Measurements from ENCODE around the gene PPM1J.
"Not testable (repeated sequence)": the region's sequence is repeated elsewhere in the genome, so short reads cannot be mapped to it uniquely, and the experiment has no call there.

PPM1J gene

DNA sequence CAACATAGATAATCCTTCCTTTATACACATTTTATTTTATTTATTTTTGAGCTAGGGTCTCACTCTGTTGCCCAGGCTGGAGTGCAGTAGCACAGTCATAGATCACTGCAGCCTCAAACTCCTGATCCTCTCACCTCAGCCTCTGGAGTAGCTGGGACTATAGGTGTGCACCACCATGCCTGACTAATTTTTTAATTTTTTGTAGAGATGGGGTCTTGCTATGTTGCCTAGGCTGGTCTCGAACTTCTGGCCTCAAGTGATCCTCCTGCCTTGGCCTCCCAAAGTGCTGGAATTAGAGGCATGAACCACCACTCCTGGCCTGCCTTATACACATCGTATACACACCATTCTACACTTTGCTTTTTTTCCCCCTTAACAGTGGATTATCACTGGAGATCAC lies 6.2 kb upstream of the PPM1J start:
- DNase-seq = not testable (repeated sequence)

DNA sequence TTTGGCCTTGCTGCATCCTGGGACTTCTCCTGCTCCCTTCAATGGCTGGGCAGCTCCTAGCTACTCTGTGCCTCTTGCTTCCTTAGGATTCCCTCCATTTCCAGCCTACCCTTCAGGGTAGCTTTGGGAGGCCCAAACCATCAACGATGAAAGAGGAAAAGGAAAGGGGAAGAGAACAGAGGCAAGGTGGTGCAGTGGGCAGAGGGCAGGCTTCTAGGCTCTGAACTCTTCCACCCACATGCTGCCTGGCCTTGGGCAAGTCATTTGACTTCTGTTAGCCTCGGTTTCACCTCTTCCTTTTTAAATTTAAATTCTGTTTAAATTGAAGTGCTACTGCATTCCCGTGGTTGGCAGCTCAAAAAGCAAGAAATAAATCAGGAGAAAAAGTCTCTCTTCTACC lies 5.7 kb upstream of the PPM1J start:
- DNase-seq = no peak

- DNase-seq = no peak
These were observed 4.6 kb upstream of the PPM1J start for GRCh38 chr1:112719706-112720105.

DNA sequence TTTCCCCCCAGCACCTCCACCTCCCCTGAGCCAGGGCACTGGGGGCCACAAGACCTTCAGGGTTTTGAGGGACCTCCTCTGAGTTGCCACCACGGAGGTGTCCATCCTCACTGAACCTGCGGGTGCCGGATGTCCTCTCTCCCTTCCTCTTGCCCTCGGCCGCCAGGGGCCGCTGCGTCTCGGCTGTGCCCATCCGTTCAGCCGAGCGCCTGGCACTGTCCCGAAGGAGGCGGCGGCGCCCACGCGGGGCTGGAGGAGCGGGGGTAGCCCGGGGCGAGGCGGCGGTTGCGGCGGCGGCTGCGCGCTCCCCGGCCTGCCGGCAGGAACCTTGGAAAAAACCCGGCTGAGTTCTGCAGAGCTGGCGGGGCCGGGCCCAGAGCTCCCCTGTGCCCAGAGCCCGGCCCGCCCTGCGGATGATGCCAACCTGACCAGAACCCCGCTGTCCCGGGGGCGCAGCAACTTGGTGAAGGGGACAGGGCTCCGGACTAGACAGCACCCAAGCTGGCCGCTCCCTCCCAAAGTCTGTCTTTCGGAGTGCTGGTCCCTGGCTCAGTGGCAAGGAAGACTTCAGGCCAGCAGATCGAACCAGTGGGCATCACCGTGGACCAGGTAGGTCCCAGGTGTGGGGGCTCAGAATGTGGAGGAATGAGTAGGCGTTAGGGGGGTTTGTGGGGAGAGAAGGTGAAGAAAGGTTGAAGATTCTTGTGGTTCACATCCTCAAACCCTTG lies 3.7 kb upstream of the PPM1J start:
- DNase-seq = peak; percentile 40

DNA sequence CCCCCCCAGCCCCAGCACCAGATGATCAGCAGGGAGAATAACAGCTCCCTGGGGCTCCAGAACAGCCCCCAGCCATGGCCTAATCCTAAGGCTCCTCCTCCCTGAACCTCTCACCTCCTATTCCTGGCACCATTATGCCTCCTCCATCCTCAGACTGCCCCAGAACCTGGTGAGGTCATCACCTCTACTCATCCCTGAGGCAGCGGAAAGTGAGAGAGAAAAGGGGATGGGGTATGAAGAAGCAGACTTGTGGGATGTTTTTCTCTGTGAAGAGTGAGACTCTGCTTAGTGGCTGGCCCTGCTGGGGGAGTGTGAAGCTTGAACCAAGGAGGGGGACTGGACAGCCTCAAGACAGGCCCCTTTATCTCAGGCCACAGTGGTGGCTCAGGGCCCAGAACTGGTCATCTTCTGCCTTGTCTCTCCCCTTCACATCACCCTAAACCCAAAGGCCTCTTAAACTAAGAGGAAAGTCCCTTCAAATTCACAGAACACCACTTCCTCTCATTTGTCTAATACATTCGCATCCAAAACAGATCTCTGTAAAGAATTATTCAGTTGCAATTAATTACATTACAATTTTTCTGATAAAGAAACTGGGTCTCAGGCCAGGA lies 2.2 kb upstream of the PPM1J start:
- no peak for DNase-seq

DNA sequence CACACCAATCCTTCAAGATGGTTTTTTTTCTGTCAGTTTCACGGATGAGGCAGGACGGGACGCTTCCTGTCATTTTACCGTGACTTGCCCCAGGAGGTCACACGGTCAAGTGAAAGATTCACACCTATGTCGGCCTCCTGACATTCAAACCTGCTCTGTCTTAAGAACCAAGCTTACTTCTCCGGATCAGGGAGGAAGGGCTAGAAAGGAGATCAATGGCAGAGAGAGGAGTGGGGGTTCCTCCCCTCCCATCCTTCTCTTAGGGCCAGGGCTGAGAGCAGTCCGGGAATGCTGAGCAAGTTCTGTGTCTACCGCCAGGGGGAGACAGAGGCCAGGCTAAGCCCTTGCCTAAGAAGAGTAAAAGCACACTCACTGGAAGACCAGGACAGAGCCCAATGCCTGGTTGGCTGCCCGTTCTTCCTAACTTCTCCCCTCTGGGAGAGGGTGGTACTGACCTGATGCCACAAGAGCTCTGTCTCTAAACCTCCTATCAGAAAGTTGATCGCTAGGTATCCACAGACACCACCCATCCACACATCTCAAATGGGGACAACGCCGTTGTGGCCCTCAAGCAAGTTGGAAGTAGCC lies 1.1 kb upstream of the PPM1J start:
- peak; percentile 85 for DNase-seq

GRCh38 chr1:112714313-112715263 lies 544 bp downstream of the PPM1J start:
- no peak for DNase-seq

DNA sequence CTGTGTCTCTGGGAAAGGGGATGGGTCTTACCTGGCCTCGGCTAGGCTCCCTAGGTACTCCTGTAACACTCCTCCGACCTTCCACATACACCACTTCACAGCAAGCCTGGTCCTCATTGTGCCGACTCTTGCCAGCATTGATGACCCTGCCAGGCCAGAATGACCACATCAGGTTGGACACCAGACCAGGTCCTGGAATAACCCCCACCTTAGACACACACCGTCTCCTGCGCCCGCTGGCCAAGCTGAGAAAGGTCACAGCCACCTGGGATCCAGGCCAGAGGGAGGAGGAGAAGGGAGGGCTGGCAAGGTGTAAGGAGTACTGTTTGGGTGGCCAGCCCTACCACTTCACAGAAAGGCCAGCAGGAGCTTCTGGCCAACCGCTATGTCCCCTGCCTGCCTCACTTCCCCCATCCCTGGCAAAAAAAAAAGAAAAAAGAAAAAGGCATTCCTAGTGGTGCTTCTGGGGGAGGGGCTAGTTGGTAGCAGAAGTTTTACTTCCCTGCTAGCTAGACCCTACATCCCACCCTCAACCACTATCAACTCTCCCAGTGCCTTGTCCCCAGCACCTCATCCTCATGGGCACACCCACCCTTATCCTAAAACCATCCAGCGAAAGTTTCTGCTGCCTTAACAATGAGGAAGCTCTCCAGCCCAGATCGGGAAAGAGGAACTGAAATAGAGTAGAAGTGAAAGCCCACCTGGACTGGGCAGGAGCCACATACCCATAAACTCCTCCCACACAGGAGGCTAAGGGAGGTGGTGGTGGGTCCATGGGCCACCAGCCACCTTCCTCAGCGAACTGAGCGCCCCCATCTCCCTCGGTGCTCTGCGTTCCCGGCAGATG lies 1.4 kb downstream of the PPM1J start:
- DNase-seq = no peak

DNA sequence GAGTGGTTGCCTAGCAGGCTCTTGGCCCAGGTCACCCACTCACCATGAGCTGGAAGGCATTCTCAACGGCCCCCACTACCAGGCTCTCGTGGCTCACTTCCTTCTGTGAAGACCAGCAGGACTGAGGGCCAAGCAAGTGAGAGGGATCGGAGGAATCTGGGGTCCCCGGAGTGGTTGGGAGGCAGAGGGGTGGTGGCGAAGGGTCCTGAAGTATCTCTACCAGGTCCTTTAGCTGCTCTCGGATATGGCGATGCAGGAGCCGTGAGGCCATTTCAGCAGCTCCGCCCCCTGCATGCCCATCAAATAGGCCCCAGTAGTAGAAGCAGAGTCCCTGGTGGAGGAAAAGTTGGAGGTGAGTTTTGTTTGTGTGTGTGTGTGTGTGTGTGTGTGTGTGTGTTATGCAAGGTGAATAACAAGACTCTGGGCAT lies 2.4 kb downstream of the PPM1J start:
- no peak for DNase-seq

- no peak for DNase-seq
These were observed 2.9 kb downstream of the PPM1J start for GRCh38 chr1:112712191-112712590.

DNA sequence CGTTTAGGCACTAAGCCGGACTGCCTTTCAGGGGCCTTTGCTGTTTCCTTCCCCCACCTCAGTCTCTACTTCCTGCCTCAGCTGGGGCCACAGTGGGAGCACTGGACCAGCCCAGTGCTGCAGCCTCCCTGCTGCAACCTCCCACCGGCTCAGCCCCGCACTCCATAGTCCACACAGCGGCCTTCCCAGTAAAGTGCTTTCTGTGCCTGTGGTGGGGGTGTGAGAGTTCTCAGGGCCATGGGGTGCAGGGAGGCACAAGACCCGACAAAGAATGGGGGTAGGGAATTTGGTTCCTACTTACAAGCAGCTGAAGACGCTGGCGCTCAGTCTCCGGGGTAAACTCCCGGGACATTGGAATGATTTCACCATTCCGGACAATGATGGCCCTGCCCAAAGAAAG lies 3.5 kb downstream of the PPM1J start:
- no peak for DNase-seq

DNA sequence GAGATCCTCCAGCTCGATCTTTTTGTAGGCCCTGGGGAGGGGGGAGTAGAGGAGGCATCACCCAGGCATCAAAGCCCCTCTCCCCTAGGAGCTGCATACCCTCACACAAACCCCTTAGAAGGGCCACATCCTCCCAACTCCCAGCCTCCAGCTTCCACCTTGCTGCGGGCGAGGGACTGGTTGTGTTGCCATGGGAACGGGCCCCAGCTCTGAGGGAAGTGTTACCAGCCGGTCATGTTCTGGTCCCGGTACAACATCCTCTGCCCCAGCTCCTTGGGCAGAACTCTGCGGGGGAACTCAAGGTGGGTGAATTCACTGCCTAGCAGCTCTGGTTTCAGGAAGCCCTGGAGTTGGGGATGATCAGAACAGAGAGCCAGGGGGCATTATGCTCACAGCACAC lies 4.1 kb downstream of the PPM1J start:
- no peak for DNase-seq

DNA sequence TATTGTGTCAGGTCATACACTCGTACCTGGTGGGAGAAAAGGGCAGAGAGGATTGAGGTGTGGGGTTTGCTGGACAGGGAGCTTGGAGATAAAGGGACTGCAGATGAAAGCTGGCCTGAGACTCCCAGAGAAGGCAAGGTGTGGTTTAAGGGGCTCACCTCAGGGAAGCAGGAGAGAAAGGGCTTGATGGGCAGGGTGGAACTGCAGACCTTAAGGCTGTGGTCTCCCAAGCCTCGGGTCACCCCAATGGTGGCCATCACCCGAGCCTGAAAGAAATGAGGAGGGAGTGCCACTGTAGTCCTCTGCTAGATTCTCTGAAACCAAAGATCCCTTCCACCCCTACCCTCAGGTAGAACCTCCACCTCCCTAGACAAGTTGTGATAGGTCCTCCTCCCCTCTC lies 4.5 kb downstream of the PPM1J start:
- DNase-seq = no peak

- no peak for DNase-seq
These were observed 5.0 kb downstream of the PPM1J start for GRCh38 chr1:112710159-112710558.

DNA sequence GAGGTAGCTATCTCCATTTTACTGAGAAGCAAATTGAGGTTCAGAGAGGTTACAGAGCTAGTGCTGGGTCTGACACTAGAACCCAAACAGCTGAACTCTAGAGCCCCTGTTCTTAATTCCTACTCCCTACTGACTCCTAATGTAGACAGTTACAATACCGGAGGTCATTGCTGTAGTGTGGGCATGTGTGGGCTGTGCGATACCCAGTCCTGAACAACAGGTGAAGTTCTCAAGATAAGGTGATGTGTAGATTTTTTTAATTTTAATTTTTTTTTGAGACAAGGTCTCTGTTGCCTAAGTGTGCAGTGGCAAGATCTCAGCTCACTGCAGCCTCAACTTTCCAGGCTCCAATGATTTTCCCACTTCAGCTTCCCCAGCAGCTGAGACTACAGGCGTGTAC lies 6.6 kb downstream of the PPM1J start:
- no peak for DNase-seq

DNA sequence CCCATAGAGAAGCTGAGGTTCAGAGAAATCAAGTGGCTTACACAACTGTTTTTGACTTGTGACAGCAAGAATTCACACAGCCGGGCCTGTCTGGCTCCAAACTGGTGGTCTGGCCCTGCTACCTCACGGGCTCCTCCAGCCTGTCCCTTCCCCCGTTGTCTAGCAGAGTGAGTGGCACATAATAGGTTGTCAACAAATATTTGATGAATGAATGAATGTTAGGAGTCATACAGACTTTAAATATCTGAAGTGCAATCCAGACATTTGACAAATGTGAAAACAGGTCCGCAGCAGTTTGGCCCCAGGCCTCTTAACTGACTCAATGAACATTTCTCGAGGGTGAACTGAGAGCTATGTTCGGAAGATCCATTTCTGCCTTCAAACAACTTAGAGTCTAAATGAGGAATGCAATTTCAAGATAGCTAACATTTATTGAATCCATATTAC lies 7.1 kb downstream of the PPM1J start:
- no peak for DNase-seq

GRCh38 chr1:112707221-112708001 lies 7.7 kb downstream of the PPM1J start:
- peak; percentile 52 for DNase-seq

DNA sequence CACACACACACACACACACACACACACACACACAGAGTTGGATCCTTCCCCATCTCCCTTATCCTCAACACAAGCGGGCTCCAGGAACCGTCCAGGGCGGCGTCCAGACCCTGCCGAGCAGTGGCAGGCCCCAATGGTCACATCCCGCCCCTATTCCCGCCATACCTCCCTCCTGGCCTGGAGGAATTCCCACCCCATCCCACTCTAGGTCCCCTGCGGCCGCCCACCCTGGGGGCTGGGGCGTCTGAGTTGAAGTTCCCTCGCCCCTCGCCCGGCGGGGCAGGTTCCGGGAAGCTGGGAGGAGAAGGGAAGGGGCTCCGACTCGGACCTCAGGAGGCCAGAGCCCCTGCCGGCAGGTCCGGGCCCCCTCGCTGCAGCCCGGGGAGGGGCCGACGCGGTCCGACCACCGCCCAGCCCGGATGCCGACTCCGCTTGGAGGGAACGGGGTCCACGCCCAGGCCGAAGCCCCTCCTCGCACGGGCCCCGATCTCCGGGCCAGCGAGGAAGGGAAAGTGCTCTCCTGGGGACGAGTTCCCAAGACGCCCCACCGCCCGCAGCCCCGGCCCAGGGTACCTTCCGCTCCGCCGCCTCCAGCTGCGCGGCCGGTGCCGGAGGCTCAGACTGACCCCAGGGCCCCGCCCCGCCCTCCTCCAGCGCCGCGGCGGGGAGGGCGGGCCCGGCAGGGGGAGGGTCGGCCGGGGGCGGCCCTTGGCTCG lies 8.5 kb downstream of the PPM1J start, which contains the start of gene RHOC:
Gene RHOC (minus strand): TSS at position 623 of the 716 bp plus-strand sequence. CDS start 3,328 bp downstream, outside the sequence.
- DNase-seq = no peak

DNA sequence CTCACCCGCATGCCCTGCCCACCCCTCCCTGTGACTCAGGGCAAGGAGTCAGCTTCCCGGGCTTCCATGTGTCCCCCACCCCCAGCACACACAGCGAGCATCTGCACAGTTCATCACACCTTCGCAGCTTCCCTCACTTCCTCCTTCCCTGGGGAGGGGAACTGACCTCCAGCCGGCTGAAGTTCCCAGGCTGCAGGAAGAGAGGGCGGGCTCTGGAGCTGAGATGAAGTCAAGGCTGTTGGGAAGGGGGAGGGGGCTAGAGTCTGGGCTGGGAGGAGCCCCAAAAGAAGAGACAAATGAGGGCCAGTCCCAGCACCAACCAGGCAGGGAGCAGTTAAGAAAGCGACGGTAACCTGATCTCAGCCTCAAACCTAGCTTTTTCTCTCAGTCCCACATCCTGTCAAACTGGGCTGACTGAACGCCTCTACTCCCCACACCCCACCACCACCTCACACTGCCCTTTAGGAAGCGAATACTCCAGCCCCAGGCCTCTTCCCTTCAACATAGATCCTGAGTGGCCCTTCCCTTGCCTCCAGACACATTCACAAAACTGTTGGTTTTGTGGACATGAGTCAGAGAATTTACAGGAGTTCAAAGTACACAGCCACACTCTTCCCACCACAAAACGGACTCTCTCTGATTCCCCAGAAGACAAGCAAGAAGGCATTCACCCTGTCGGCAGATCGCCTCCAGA lies 10.1 kb downstream of the PPM1J start:
- DNase-seq = no peak

DNA sequence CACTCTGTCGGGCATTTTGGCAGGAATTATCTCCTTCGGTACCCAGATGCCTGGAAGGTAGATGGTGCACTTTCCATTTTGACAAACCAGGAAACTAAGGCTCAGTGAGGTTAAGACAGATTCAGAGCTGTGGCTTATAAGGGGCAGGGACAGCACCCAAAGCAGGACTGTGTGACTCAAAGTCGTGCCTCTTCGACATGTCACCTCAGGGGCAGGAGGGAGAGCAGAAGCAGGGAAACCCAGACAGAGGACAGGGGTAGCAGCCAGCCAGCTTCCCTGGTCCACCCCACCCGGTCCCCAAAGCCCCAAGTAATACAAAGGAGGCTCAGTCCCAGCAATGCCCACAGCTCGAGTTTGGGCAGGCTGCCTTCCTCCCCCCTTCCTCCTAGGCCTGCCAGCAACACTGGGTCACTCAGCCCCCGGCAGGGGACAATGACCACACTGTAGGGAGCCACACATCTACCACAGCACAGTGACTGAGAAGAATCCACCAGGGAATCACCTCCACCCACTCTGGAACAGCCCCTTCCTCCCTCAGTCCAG lies 10.7 kb downstream of the PPM1J start:
- no peak for DNase-seq
